HG03039 (cell line): ENCODE data around the gene PDIA2.

Source experiments
- ATAC-seq: cut with Tn5 transposase; IDR thresholded peaks from one replicate; pipeline ENCODE4 v1.9.1; 2021; ENCODE audit warnings: mild to moderate bottlenecking, moderate library complexity; ENCODE audit not compliant: unreplicated experiment

The PDIA2 gene

DNA sequence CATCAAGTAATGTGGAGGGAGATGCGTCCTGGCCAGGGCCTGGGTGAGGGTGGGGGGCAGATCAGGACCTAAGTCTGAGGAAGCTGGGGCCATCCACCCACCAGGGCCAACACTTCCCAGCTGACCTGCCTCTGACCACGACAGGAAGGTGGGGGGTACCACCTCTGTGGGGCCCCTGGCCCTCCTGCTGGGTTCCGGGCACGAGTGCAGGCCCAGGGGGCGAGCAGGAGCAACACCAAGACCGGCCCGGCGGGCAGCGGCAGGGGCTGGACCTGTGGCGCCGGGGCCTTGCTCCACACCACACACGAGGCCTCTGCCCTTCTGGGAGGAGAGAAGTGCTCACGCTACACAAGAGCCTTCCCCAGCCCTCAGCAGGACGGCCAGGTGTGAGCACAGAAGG, 13.3 kb downstream of the PDIA2 start:
- ATAC-seq: no peak

DNA sequence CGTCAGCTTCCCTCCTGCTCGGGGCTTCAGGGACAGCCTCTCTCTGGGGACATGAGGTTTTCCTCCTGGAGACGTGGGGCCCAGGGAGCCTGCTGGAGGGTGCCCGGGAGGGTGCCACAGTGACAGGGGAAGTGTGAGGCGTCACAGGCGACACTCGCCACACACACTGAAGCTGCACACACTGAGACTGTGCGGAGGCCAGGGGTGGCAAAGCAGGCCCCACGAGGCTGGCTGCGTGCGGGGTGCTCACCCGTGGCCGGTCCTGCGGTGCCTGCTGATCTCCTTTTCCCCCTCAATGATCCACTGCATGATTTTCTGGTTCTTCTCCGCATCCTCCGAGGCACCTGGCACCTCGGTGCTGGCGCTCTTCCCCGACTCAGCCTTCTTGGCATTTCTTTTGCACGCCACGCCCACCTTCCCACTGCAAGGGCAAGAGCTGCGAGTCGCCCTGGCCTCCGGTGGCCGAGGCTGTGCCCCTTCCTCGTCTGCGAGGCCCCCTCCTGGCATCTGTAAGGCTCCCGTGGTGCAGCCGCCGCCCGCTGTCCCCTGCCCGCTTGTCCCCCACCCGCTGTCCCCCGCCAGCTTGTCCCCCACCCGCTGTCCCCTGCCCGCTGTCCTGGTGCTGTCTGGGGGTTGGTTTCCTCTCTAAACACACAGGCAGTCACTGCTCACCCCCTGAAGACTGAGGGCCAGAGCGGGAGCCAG, 14.0 kb downstream of the PDIA2 start:
- ATAC-seq: no peak

DNA sequence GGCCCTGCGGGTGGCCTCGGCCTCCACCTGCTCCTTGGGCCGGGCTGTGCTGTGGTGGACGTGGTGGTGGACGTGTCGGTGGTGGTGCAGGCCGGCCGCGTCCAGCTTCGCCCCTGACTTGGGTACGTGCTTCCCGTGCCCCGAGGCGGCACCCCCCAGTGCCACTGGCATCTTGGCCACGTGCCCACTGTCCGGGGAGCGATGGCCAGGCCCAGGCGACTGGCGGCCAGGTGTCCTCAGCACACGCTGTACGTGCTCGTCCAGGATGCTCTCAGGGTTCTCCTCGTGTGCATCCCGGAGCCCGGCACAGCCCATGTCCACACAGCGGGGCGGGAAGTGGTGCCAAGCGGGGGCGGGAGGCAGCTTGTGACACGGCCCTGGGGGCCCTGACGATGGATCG, 14.9 kb downstream of the PDIA2 start:
- no peak for ATAC-seq

DNA sequence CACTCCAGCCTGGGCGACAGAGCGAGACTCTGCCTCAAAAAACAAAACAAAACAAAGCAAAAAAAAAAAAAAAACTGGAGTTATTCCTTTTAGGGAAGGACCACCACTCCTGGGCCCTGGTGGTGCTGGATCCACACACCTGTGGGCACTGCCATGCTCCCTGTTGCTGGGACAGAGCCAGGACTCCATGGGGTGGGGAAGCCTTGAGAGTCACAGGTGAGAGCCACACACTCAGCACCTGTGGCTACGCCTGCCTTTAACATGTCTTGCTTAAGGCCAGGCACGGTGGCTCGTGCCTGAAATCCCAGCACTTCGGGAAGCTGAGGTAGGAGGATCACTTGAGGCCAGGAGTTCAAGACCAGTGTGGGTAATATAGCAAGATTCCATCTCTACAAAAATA, 18.3 kb downstream of the PDIA2 start:
- no peak for ATAC-seq

DNA sequence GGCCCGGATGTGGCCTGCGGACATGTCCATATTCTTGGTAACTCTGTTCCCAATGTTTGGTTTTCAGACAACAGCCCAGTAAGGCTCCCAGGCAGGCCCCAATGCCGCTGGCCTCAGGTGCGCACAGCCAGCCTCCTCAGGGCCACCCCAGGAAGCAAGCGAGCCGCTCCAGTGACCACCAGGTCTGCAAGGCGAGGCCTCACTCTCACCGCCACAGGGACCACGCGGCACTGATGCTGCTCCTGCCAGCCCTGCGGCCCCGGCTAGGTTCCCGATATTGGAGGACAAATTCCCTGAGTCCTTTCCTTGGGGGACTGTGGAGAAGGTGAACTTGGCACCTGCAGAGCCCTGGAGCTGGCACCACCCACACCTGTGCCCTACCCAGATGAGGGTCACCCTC, 19.0 kb downstream of the PDIA2 start:
- no peak for ATAC-seq

DNA sequence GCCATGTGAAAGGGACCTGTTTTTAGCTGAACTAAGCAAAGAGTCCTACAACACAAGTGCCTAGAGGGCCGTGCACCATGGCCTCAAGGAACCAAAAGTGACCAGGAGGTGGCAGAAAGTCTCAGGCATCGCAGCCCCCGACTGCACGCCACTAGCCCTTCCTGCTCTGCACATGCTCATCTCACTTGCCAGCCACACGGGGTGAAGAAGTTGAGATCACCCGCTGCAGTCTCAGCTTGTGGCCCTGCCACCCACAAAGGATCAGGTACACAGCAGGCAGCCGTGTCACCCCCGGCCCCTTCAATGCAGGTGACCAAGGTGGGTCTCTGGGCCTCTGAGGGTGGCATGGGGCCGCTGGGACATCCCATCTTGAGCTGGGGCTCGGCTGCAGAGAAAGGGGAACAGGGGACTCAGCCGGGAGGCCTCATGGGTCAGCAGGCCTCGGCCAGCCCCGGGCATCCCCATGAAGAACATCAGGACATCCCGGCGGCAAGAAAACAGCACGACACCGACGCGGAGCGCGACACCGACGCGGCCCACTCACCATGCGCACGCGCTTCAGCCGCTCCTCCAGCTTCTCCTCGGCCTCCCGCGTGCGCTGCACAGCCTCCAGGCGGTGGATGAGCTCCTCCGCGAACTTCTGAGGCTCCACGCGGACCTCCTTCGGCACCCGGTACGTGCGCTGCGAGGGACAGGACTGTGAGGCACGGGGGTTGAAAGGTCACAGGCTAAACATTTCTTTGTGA, 21.0 kb downstream of the PDIA2 start:
- no peak for ATAC-seq

DNA sequence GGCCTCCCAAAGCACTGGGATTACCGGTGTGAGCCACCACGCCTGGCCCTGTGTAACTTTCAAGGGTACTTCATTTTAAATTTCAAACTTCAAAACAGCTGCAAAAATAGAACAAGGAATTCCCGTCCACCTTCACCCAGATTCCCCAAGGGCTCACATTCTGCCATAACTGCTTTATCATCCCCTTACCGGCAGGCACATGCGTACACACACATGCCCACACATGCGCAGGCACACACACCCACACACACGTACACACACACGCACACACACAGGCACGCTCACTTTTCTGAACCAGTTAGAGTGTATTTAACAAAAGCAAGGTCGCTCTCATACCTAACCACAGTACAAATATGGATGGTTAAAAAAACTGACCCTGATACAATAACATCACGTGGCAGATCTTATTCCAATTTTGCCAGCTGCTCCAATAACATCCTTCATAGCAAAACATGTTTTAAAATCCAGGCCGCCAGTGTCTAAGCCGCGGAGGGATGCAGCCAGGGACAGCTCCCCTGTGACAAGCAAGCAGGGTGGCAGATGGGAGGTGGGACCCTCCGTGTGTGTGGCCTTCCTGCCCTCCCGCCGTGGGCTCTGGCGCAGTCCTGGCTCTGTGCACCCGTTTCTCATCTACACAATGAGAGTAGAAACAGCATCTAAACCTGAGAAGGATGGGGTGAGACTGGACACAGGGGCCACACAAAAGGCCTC, 23.1 kb downstream of the PDIA2 start:
- ATAC-seq: no peak

DNA sequence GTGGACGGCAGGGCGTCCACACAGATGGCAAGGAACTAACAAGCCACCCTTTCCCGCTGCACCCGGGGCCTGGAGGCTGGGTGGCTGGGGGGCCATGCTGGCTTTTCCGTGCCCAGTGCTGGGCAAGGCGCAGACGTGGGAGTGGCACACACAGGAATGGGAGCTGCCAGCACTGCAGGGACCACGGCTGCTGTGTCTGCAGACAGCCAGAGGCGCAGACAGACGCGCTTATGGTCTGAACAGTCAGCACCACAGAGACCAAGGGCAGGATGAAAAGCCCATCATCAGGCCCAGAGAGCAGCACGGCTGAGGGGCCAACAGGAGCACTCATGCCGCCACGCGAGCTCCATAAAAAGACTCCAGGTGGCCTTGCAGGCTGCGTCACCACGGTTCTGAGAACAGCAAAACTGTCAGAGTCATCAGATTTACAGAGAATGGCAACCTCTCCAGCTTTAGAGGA, 24.0 kb downstream of the PDIA2 start:
- no peak for ATAC-seq

DNA sequence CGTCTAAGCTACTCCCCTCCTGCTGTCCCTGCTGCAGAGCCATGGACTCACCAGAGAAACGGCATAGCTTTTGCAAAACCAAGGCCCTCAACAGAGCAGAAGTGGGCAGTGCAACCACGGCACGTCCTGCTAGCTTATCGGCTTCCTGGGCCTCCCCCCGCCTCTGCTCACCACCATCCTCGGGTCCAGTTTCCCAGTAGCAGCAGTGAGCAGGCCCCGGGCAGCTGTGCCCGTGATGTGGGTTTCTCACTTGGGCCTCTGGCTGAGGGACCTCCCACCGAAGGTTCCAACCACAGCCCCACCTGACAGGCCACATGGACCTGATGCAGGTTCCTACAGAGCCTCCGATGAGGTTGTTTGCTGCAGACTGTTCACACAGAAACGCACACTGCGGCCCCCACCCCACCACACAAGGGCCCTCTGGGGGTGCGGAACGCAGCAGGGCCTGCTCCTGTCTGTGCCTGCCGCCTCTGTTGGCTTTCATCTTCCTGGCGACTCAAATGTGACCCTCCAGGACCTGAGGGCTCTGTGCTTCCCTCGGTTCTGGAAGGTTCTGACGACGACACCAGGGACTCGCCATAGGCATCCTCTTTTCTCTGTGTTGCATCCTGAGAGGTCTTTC, 24.8 kb downstream of the PDIA2 start:
- no peak for ATAC-seq

DNA sequence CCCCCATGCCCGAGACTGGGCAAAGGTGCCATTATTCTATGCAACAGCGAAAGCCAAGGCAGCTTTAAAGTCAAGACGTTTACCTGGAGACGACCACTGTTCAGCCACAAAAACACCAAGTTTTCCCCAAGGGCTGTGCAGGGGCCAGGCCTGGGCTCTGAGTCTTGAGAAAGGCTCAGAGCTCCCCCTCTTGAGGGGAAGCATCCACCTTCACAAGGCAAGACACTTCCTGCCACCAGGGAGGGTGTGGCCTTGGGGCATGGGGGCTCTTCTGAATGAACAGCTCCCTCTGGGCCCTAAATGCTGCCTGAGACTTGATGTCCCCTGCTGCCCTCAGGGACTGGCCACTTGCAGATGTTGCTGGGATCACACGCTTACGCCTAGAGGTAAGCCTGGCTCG, 26.5 kb downstream of the PDIA2 start:
- no peak for ATAC-seq

DNA sequence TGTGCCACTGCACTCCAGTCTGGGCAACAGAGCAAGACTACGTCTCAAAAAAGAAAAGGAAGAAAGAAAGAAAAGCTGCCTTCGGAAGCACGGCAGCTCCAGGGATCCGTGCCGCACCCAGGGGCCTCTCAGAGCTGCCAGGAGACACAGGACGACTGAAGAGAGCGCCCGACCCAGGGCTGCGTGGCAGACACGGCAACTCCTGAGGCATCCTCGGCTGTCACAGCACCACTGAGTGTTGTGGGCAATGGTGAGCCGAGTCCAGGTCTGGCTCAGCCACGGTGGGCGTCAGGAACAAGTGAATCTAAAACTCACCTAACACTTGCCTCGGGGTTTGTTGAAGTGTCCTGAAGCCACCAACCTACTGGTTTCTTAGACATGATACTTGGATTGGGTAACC, 28.8 kb downstream of the PDIA2 start:
- no peak for ATAC-seq

DNA sequence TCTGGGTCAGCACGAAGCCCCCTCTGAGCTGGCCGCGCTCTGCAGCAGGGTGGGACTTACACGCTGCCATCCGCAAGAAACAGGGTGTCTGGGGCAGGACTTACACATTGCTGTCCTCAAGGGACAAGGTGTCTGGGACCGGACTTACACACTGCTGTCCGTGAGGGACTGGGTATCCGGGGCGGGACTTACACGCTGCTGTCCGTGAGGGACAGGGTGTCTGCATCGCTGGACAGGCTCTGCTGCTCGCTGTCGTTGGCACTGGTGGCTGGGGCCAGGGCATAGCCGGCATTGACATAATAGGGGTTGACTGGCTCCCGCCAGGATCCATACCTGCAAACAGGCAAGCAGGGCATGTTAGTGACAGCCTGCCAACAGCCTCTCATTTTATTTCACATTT, 31.4 kb downstream of the PDIA2 start:
- no peak for ATAC-seq

DNA sequence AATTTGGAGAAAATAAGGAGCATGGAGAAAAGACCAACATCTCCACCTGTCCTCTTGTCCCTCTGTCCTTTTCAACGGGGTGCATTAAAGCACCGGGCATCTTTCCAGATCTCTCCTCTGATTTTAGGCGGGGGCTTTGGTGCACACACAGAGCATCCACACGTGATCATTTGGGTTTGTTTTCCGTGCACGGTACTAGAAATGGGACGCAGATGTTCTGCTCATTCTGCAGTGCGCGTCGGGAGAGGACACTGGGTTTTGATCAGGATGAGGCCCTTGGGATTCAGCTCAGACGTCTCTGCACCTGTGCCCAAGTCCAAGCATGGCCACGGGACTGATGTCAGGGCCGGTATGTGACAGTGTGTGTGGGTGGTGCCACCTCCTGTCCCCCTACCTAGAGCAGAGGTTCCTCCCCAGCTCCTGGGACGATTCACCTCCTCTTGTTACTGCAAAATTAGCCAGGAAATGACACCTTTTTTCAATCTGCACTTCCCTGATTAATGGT, 31.9 kb downstream of the PDIA2 start:
- ATAC-seq: no peak

DNA sequence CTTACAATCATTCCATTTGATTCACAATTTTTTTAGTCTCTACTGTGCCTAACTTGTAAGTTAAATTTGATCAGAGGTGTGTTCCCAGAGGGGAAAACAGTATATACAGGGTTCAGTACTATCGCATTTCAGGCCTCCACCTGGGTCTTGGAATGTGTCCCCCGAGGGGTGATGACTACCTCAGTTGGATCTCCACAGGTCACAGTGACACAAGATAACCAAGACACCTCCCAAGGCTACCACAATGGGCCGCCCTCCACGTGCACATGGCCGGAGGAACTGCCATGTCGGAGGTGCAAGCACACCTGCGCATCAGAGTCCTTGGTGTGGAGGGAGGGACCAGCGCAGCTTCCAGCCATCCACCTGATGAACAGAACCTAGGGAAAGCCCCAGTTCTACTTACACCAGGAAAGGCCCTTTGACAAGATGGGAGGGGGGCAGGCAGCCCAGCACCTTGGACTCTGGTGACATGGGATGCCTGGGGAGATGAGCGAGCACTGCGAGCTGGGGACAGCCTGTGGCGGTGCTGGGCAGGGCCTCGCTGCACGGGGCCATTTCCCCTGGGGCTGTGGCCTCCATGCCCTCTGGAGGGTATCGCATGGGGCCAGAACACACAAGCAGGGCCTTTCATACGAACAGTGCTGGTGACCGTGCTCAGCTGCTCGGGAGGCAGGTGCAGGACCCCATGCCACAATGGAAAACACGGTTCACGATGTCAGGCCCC, 33.9 kb downstream of the PDIA2 start:
- no peak for ATAC-seq

DNA sequence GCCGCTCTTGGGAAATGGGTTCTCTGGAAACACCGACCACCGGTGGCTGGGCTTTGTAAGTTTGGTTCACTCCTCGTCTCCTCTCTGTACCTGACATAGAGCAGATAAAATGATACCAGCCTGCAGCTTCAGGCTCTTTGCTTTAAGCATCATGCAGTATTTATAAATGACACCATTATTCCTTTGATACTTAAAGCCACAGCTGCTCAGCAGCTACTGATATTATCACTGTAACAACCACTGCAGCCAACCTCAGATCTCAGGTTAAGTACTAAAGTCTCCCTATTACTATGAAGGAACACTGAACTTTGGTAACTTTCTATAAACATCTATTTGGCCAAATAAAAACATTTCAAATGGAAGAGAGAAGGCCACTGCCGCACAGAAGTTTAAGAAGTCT, 34.6 kb downstream of the PDIA2 start:
- ATAC-seq: no peak

DNA sequence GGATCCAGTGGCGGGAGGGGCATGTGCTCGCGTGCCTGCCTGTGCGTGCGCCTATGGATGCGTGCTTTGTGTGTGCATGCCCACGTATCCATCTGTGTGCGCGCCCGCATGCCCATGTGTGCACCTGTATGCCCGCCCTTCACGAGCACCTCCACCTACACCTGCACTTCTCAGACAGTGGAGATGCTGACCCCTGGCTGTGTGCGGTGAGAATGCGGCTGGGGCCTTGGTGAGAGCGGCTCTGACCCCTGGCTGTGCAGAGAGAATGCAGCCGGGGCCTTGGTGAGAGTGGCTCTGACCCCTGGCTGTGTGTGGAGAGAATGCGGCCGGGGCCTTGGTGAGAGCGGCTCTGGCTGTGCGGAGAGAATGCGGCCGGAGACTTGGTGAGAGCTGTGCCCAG, 35.7 kb downstream of the PDIA2 start:
- ATAC-seq: no peak

DNA sequence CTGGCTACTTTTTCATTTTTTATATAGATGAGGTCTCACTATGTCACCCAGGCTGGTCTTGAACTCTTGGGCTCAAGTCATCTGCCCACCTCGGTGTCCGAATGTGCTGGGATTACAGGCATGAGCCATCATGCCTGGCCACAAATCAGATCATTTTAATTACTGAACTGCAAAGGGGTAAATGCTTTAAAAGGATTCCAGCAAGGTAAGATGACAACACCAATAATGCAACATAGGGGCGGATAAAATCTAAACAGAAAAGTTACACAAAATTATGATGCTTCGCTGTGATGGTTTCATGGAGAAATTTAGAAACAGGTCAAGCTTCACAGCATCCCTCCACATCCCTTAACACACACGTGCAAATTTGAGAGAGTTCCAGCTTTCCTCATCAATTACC, 37.2 kb downstream of the PDIA2 start:
- no peak for ATAC-seq

DNA sequence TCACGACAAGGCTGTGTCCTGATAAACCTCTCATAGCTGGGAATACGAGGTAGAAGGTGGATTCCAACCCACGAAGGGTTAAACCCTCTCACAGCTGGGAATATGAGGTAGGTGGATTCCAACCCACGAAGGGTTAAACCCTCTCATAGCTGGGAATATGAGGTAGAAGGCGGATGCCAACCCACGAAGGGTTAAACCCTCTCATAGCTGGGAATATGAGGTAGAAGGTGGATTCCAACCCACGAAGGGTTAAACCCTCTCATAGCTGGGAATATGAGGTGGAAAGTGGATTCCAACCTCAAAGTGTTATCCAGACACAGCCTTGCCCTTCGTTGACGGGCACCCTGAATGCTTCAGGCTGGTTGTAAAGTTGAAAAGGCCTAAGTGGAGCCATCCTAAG, 38.6 kb downstream of the PDIA2 start:
- ATAC-seq: no peak

DNA sequence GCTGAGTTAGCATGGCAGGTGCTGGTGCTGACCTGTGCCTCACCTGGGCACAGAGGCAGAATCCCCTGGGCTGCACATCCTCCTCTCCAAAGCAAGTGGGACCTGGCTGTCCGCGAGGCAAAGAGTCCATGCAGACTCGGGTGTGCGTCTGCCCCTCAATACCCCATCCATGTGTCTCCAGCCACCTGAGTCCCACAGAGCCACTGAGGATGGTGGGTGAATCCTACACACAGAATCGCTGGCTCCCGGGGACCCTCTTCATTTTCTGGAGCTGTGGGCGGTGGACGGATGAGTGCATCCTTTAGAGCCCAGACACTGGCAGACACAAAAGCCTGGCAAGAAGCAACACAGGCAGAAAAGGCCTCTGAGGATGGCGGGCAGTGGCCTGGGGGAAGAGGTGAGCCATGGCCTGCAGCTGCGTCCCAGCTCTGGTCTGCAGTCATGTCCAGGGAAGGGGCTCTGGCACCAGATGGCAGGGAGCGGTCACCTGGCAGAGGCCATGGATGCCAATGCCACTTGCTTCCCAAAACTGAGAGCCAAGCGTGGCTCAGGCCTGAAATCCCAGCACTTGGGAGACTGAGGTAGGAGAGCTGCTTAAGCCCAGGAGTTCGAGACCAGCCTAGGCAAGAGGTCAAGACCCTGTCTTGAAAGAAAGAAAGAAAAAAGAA, 39.6 kb downstream of the PDIA2 start:
- ATAC-seq: no peak

DNA sequence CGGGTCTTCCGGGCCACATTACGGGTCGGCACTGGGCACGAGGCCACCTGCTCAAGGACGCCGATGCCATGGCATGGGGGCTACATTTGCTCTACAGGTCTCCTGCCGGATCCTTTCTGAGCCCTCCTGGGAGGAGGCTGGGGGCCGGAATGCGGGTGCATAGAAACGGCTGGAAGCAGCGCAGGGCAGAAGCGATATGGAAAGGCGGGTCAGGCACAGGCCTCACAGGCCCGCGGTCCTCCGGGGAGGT, 41.2 kb downstream of the PDIA2 start:
- no peak for ATAC-seq
